Activated T-cell treated with anti-CD3 and anti-CD28 coated beads, Interleukin-2, amount 50 U/mL, for 48 hours (primary cell): ENCODE results near the gene TRMT61B.

Experiments used
- DNase-seq, 2 experiments: peaks; one replicate each; pipeline ENCODE4 v3.0.0-alpha.2; 2020

The TRMT61B gene

DNA sequence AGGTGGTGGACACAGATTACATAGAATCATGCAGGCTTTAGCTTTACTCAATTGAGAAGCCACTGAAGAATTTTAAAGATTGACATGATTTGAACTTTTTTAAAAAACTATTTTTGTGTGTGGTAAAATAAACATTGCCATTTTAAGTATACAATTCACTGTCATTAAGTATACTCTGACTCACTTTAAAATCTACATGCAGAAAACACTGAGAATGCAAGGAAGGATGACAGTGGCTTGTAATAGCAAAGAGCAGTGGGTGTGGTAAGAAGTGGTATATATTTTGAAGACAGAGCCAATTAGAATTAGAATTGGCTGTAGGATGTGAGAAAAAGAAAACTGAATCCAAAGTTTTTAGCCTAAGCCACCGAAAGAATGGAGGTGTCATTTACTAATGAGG lies 14.9 kb downstream of the TRMT61B start:
- DNase-seq = no peak

- DNase-seq = no peak
Measured at GRCh38 chr2:28842042-28842441, 28.1 kb downstream of the TRMT61B start.

- DNase-seq = no peak
Measured at GRCh38 chr2:28838971-28839370, 31.1 kb downstream of the TRMT61B start.

DNA sequence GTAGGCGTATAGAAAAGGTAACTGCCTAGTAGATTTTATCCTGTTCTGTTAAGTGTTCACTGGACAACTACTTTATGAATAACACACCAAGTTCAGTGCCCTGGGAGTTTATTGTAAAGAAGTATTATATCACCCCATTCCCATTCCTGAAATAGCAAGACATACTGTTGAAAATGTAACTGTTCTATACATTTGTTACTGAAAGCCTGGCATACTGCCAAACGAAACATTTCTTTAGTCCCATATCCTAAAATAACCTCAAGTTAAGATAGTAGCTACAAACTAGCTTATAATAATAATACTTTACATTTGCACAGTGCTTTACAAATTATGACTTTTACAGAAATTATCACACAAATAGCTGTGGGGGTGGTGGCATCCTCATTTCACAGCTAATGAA lies 34.3 kb downstream of the TRMT61B start:
- DNase-seq = no peak

GRCh38 chr2:28833740-28834470 lies 36.2 kb downstream of the TRMT61B start:
- no peak for DNase-seq

GRCh38 chr2:28828382-28828781 lies 41.7 kb downstream of the TRMT61B start:
- no peak for DNase-seq

GRCh38 chr2:28824870-28825269 lies 45.2 kb downstream of the TRMT61B start:
- DNase-seq = no peak

- DNase-seq = no peak
Measured at GRCh38 chr2:28824207-28824606, 45.9 kb downstream of the TRMT61B start.

DNA sequence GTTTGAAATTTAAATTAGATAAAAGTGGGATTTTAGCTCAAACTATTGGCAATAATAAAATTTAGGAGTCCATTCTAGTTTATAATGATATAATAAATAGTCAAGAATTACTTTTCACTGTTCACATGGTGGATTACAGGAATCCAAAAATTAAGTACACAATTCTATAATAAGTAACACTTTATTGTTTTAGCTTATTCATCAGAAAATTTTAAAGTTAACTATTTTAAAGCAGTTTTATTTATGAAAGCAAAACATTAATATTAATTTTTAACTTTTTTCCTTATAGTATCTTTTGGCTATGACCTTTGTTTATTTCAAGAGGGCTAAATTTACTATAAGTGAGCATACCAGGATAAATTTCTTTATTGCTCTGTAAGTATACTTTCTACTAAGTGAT lies 48.1 kb downstream of the TRMT61B start:
- DNase-seq = no peak

DNA sequence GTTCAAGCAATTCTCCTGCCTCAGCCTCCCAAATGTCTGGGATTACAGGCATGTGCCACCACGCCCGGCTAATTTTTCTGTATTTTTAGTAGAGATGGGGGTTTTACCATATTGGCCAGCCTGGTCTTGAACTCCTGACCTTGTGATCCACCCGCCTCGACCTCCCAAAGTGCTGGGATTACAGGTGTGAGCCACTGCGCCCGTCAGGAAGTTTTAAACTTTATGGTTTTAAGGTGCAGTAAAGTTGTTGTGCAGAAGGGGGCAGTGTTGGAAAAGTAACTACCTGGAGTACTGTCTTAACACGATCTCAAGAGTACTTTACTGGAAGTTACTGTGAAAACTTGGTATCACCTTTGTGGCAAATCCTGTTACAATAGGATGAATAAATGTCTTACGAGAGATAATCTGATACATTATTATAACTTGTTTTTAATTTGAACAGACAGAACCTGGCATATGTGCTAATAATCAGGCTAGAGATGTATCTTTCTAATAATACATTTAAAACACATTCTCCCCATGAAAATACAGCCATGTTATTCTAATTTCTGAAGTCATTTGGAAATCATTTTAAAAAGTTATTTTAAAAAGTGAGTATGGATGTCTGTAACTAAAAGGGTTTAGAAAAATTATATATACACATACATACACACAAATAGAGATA lies 48.7 kb downstream of the TRMT61B start:
- DNase-seq = peak; percentile 52 to 53

DNA sequence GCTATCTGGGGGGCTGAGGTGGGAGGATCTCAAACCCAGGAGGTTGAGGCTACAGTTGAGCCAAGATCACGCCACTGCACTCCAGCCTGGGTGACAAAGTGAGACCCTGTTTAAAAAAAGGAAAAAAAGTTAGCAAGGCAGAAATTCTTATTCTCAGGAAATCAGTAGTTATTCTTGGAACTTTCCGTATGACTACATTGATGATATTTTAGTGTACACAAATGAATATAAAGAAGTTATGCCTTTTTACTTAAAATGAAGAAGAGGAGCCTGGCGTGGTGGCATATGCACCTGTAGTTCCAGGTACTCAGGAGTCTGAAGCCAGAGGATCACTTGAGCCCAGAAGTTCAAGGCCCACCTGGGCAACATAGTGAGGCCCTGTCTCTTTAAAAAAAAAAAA lies 52.1 kb downstream of the TRMT61B start:
- DNase-seq = no peak

GRCh38 chr2:28810384-28811285 lies 59.5 kb downstream of the TRMT61B start, which contains the start of gene SPDYA:
TSS of gene SPDYA (plus strand) at chr2:28810834. CDS start at chr2:28816015, 5,181 bp downstream.
- peak; percentile 84 to 88 for DNase-seq

GRCh38 chr2:28809927-28810326 lies 60.2 kb downstream of the TRMT61B start:
- DNase-seq = no peak

DNA sequence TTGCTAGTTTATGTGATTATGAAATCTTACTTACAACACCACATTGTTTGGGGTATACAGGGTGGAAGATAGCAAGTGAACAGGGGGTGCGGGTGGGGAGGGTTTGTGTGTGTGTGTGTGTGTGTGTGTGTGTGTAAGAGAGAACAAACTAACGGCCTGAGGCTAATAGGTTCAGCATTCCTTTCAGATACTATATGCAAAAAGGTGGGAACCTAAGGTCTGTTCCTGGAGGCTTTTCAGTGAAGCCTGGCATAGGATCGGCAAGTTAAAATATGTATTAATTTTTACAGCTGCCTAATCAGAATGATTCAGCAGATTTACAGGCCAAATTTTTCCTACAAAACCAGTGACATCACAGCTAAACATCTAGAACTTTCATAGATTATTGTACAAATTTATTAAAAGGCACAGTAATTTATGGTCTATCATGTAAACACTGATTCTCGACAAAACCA lies 67.1 kb downstream of the TRMT61B start:
- DNase-seq = no peak

- no peak for DNase-seq
Measured at GRCh38 chr2:28801726-28802125, 68.4 kb downstream of the TRMT61B start.
